Stimulated activated CD4-positive, alpha-beta T cell treated with anti-CD3 and anti-CD28 coated beads, Interleukin-12 subunit alpha, Interleukin-12 subunit beta, amount 100 ng/mL, for 48 hours (primary cell): Measurements from ENCODE around the gene GSE1.
"Not testable (repeated sequence)": the region's sequence is repeated elsewhere in the genome, so short reads cannot be mapped to it uniquely, and the experiment has no call there.

Experiments used
- DNase-seq, 3 donors: peaks; one replicate each; pipeline ENCODE4 v3.0.0-alpha.2; 2020; ENCODE audit warnings: low read depth in 2 of 3, low spot score in 1 of 3

Gene GSE1

GRCh38 chr16:85589688-85590505 is 23.2 kb upstream of the GSE1 start:
- DNase-seq: no peak

- DNase-seq: no peak
These were observed 22.7 kb upstream of the GSE1 start for GRCh38 chr16:85590506-85590832.

- no peak for DNase-seq
These were observed 21.7 kb upstream of the GSE1 start for GRCh38 chr16:85591381-85591780.

- not testable (repeated sequence) for DNase-seq
These were observed 20.8 kb upstream of the GSE1 start for GRCh38 chr16:85592277-85592676.

- DNase-seq: no peak
These were observed 20.2 kb upstream of the GSE1 start for GRCh38 chr16:85592700-85593493.

- DNase-seq: no peak
These were observed 19.5 kb upstream of the GSE1 start for GRCh38 chr16:85593494-85594221.

GRCh38 chr16:85594273-85594977 is 18.7 kb upstream of the GSE1 start:
- DNase-seq: no peak

- no peak for DNase-seq
These were observed 18.0 kb upstream of the GSE1 start for GRCh38 chr16:85594978-85595661.

- no peak for DNase-seq
These were observed 17.2 kb upstream of the GSE1 start for GRCh38 chr16:85595812-85596502.

- DNase-seq: no peak
These were observed 15.0 kb upstream of the GSE1 start for GRCh38 chr16:85598141-85598540.

- no peak for DNase-seq
These were observed 13.0 kb upstream of the GSE1 start for GRCh38 chr16:85600078-85600477.

- no peak for DNase-seq
These were observed 12.4 kb upstream of the GSE1 start for GRCh38 chr16:85600530-85601271.

GRCh38 chr16:85601272-85601639 is 11.9 kb upstream of the GSE1 start:
- DNase-seq: no peak

- DNase-seq: no peak
These were observed 11.3 kb upstream of the GSE1 start for GRCh38 chr16:85601730-85602401.

GRCh38 chr16:85602402-85603202 is 10.5 kb upstream of the GSE1 start:
- no peak for DNase-seq

GRCh38 chr16:85603203-85603755 is 9.8 kb upstream of the GSE1 start:
- DNase-seq: no peak

- DNase-seq: no peak
These were observed 8.9 kb upstream of the GSE1 start for GRCh38 chr16:85604145-85604705.
